Right hindlimb (tissue), 1 donor: ENCODE data around the gene FUZ.

Experiments
- DNase-seq: peaks from one replicate; pipeline ENCODE4 v3.0.0-alpha.2; 2018

Gene FUZ

GRCh38 chr19:49805822-49806619 is 7.1 kb downstream of the FUZ start:
- DNase-seq = no peak

DNA sequence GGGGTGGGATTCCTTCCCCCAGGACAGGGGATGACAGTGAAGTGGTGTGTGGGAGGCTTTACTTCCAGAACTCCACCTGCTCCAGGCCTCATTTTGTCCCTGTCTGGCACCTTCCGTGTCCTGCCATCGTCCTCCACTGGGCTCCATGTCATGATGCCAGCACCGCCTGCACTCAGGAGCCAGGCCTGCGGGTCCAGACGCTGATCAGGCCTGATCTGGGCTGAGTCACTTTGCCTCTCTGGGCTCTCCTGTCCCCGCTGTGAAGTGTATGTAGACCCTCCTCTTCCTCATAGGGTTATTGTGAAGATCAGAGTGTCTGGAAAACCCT is 9.6 kb downstream of the FUZ start:
- DNase-seq = no peak

DNA sequence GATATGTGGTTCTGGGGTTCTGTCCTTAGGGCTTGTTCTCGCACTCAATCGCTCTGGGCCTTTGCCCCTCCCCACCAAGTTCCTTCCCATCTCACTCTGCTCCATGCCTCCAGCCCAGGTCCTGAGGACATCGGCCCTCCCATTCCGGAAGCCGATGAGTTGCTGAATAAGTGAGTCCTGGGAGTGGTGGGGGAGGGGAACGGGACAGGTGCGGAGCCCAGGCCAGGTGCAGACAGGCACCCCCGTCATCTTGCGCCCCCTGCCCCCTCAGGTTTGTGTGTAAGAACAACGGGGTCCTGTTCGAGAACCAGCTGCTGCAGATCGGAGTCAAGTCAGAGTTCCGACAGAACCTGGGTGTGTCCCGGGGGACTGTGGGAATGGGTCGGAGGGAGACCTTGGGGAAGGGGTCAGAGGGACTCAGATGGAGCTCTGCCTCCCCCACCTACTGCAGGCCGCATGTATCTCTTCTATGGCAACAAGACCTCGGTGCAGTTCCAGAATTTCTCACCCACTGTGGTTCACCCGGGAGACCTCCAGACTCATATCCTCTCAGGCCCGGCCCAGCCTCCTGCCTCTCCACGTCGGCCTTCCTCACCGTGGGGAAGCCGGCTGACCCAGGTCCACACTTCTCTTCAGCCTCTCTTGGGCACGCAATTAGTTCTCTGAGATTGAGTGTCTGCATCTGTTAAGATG is 10.1 kb downstream of the FUZ start:
- DNase-seq = no peak

DNA sequence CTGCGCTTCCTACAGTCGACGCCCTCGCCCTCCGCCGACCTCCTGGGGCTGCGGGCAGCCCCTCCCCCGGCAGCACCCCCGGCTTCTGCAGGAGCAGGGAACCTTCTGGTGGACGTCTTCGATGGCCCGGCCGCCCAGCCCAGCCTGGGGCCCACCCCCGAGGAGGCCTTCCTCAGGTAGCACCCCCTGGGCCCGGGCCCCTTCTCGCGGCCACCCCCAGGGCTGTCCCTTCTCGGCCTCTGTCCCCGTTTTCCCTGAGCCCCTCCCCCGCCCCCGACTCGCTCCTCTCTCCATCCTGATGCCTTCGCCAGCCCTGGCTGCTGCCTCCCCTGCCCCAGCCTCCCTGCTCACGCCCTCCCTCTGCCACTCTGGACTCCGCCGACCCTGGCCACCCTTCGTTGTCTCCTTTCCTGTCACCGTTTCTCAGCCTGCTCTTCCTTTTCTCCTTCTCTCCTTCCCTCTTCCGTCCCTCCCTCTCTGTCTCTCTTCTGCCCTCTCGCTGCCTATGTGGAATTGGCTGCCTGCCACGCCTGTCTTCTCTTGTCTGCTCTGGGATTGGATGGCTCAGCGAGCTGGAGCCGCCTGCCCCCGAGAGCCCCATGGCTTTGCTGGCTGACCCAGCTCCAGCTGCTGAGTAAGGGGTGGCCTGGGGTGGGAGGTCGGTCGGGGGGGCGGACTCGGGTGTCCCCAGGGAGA is 11.0 kb downstream of the FUZ start:
- peak; percentile 94 for DNase-seq

DNA sequence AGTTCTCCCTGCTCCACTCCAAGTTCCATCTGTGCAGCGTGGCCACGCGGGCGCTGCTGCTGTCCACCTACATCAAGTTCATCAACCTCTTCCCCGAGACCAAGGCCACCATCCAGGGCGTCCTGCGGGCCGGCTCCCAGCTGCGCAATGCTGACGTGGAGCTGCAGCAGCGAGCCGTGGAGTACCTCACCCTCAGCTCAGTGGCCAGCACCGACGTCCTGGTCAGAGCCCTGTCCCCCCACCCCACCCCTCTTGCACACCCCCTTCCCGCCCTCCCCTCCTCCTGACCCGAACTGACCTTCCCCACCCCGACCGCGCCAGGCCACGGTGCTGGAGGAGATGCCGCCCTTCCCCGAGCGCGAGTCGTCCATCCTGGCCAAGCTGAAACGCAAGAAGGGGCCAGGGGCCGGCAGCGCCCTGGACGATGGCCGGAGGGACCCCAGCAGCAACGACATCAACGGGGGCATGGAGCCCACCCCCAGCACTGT is 11.6 kb downstream of the FUZ start:
- DNase-seq = no peak

DNA sequence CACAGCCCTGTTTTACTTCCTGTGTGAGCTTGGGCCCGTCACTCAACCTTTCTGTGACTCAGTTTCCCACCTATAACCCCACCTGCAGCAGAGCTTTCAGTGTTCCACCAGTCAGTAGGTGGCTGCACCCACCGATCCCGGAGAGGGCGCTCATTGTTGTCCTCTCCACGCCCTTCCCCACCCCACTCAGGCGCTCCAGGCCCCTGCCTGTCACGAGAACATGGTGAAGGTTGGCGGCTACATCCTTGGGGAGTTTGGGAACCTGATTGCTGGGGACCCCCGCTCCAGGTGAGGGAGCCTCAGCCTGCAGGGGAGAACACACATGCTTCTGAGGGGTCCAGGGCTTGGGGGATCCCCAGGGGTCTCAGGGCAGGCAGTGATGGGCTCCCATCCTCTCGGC is 12.3 kb downstream of the FUZ start:
- DNase-seq = no peak

- DNase-seq = no peak
These were observed 13.2 kb downstream of the FUZ start for GRCh38 chr19:49799798-49800376.

DNA sequence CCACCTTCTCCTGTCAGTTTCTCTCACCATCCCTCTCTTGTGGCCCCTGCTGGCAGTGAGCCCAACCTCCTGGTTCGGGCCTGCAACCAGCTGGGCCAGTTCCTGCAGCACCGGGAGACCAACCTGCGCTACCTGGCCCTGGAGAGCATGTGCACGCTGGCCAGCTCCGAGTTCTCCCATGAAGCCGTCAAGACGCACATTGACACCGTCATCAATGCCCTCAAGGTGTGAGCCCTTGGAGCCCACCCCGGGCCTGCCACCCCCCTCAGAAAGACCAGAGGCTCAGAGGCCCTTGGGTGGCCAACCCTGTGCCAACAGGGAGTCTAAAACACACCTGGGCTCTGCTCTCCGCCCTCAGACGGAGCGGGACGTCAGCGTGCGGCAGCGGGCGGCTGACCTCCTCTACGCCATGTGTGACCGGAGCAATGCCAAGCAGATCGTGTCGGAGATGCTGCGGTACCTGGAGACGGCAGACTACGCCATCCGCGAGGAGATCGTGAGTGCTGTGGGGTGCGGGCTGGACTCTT is 13.8 kb downstream of the FUZ start:
- no peak for DNase-seq

DNA sequence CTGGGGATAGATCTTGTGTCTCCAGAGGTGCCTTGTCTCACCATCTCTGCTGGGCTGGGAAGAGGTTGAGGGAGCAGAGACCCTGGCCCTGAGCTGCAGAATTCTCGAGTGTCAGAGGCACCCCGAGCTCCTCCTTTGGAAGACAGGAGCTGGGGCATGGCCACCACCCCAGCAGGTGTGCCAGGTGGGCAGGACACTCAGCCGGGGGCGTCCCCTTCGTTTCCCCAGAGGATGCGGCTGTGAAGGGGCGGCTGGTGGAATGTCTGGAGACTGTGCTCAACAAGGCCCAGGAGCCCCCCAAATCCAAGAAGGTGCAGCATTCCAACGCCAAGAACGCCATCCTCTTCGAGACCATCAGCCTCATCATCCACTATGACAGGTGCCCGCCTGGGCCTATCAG is 14.5 kb downstream of the FUZ start:
- no peak for DNase-seq

- DNase-seq = no peak
These were observed 17.5 kb downstream of the FUZ start for GRCh38 chr19:49795615-49796014.

- DNase-seq = no peak
These were observed 19.6 kb downstream of the FUZ start for GRCh38 chr19:49793561-49793840.

DNA sequence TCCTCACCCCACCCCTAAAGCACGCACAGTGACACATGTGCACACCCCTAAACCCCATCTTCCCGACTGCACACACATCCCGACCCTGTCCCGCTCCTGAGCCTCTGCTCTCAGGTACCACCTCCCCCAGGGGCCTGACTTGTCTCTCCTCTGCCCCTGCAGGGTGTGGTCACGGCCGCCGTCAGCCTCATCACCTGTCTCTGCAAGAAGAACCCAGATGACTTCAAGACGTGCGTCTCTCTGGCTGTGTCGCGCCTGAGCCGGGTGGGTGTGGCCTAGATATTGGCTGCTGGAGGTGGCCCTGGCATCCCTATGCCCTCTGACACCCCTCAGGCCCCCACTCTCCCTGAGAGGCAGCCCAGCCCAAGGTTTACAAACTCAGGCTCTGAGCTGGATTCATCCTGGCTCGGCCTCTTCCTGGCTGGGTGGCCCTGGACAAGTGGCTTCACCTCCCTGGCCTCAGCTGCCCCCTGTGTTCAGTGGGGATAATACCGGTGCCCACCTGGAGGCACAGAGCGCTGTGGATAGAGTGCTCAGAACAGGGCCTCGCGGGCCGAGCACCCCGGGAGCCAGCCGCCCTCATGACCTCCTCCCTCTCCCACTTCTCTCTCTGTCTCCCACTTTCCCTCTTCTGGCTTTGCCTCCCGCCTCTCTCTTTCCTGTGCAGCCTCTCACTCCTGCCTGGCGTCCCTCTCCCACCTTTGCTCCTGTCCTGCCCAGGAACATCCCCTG is 20.1 kb downstream of the FUZ start:
- no peak for DNase-seq

DNA sequence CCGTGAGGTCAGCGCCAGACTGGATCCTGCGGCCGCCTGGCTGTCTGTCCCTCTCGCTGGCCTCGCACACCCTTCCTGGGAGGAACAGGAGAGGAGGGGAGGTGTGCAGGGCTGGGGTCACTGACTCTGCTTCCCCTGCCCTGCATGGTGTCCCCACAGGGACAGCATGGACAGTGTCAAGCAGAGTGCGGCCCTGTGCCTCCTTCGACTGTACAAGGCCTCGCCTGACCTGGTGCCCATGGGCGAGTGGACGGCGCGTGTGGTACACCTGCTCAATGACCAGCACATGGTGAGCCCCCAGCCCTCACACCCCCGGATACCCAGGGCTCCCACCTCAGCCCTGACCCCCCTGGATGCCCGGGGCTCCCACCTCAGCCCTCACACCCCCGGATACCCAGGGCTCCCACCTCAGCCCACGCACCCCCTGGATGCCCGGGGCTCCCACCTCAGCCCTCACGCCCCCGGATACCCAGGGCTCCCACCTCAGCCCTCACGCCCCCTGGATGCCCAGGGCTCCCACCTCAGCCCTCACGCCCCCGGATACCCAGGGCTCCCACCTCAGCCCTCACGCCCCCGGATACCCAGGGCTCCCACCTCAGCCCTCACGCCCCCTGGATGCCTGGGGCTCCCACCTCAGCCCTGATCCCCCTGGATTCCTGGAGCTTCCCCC is 21.2 kb downstream of the FUZ start:
- DNase-seq = no peak

GRCh38 chr19:49790866-49791265 is 22.2 kb downstream of the FUZ start:
- DNase-seq = no peak

GRCh38 chr19:49788857-49789256 is 24.2 kb downstream of the FUZ start:
- DNase-seq = no peak

DNA sequence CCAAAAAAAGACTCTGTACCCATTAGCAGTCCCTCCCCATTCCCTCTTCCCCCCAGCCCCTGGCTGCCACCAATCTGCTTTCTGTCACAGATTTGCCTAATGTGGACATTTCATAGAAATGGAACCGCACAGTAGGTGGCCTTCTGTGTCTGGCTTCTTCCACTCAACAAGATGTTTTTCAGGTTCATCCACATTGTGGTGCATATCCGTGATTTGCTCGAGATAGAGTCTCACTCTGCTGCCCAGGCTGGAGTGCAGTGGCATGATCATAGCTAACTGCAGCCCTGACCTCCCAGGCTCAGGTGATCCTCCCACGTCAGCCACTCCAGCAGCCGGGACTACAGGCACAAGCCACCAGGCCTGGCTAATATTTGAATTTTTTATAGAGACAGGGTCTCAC is 25.3 kb downstream of the FUZ start:
- no peak for DNase-seq

DNA sequence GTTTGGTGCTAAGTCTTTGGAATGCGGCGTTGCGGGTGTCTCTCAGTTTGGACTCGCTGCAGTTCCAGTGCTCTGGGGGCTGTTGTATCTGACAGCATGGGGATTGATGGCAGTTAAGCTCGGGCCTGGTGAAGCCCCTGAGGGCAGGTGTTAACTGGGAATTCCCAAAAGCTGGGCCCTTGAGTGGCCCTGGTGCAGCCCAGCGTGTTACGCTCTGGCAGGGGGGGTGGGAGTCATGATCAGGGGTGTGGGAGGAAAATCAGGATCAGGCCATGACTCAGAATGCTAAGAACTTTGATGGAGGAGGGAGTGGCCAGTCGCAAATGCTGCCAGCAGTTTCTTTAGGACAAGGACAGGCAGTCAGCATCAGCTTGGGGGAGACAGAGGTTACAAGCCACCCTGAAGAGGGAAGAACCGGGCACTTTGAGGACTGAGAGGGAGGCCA is 26.7 kb downstream of the FUZ start:
- DNase-seq = no peak

DNA sequence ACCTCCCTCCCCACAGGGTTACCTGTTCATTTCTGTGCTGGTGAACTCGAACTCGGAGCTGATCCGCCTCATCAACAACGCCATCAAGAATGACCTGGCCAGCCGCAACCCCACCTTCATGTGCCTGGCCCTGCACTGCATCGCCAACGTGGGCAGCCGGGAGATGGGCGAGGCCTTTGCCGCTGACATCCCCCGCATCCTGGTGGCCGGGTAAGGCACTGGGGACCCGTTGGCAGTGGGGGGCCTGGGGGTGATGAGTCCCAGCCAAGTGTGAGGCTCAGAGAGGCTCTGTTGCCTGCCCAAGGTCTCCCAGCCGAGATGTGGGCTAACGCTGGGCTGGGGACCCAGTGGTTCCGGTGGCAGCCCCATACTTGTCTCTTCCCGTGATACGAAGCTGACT is 30.6 kb downstream of the FUZ start:
- no peak for DNase-seq

DNA sequence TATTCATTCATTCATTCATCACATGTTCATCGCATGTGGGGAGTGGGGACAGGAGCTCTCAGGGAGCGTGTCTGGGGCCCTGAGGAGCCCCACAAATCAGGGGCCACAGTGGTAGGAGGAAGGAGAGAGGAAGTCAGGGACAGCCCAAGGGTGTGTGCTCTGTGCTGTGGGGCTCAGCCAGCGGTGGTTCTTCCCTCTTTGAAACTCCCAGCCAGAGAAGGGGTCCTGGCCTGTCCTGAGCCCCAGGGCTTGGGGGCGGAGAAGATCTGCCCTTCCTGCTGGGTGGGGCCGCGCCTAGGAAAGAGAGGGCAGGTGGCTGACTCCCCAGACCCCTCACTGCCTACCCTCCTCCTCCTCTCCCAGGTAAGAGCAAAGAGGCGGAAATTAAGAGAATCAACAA is 31.7 kb downstream of the FUZ start:
- peak; percentile 11 for DNase-seq

DNA sequence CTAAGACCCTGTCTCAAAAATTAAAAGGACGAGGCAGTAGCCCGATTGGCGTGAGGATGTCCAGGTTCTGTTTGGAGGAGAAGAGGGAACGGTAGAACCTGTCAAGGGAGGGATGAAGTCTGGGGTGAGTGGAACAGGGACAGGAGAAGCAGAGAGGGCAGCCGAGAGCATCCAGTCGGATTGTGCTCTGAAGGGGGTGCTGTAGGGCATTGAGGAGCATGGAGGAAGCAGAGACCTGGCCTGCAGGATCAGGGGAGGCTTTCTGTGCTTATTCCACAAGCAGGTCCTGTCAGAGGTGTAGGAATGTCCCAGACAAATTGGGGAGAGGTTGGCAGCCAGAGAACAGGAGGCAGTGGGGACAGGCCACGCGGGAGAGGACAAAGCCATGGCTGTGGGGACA is 32.2 kb downstream of the FUZ start:
- no peak for DNase-seq

GRCh38 chr19:49779731-49780555 is 33.1 kb downstream of the FUZ start:
- DNase-seq = no peak
